Ectodermal cell (in vitro differentiated cells): ENCODE measurements around the gene ITGA3.

Experiments
- H3K27ac ChIP-seq: 2 replicates; pipeline ENCODE4 v1.7.0; 2013; ENCODE audit warnings: mild to moderate bottlenecking, low read depth, low read length; ENCODE audit not compliant: insufficient read depth, poor library complexity, severe bottlenecking
- H3K27me3 ChIP-seq: 2 replicates; pipeline ENCODE4 v1.7.0; 2013; ENCODE audit warnings: mild to moderate bottlenecking, low read length; ENCODE audit not compliant: insufficient read depth, control insufficient read depth, poor library complexity, severe bottlenecking
- H3K36me3 ChIP-seq: one replicate; pipeline ENCODE4 v1.7.0; 2013; ENCODE audit warnings: low read length; ENCODE audit not compliant: control insufficient read depth, insufficient read depth
- H3K4me1 ChIP-seq: one replicate; pipeline ENCODE4 v1.7.0; 2013; ENCODE audit warnings: low read length; ENCODE audit not compliant: control insufficient read depth, insufficient read depth
- H3K4me3 ChIP-seq: 2 replicates; pipeline ENCODE4 v1.7.0; 2013; ENCODE audit warnings: low read depth, low read length, control low read depth; ENCODE audit not compliant: insufficient read depth
- H3K9me3 ChIP-seq: 2 replicates; pipeline ENCODE4 v1.7.0; 2013; ENCODE audit warnings: mild to moderate bottlenecking, low read length, moderate library complexity; ENCODE audit not compliant: control insufficient read depth
- WGBS, 2 experiments: methylation state at CpG; one replicate each; pipeline ENCODE4 v1.1.7; 2013; ENCODE audit warnings: missing lambda C conversion rate in 2 of 2; 5-methylcytosine and 5-hydroxymethylcytosine counted together

Gene ITGA3

DNA sequence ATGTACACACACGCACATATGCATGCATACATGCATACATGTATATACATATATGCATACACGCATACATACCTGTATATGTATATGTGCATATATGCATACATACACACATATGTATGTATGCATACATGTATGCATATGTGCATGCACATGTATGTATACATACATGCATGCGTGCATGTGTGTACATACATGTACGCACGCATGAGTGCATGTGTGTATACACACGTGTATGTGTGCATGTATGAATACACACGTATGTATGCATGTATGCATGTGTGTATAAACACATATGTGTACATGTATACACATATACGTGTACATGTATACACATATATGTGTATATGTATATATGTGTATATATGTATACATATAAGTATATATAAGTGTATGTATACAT is 32.4 kb upstream of the ITGA3 start:
- Histone ChIP-seq H3K36me3 (no peaks in the 10 kb centered on the region), H3K4me1 (peaks cover 13% of the 10 kb centered on the region), H3K27me3 (peaks cover 7% of the 10 kb centered on the region), H3K9me3 (no peaks in the 10 kb centered on the region), H3K27ac (no peak overlapping the region), H3K4me3 (no peak overlapping the region)
- WGBS, 2 experiments: 73 to 81% methylated on average over 5 to 8 of the region's 8 CpGs

DNA sequence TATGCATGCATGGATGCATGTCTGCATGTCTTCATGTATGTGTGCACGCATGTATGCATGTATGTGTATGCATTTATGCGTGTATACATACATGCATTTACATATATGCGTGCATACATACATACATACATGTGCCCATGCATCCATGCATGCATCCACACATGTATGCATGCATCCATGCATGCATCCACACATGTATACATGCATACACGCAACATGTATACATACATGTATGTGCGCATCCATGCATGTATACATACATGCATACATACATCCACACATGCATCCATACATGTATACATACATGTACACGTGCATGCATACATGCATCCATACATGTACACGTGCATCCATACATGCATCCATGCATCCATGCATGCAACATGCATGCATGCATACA is 31.1 kb upstream of the ITGA3 start:
- WGBS, 2 experiments: 53 to 57% methylated on average over 7 of the region's 7 CpGs
- Histone ChIP-seq H3K9me3 (no peaks in the 10 kb centered on the region), H3K4me1 (peaks cover 17% of the 10 kb centered on the region), H3K4me3 (no peak overlapping the region), H3K27ac (no peak overlapping the region), H3K36me3 (no peaks in the 10 kb centered on the region), H3K27me3 (peaks cover 7% of the 10 kb centered on the region)

- no peaks in the 10 kb centered on the region for H3K36me3 ChIP-seq
- WGBS, 2 experiments: 83 to 86% methylated on average over 8 of the region's 8 CpGs
Observed at GRCh38 chr17:50026046-50026675, 29.7 kb upstream of the ITGA3 start.

DNA sequence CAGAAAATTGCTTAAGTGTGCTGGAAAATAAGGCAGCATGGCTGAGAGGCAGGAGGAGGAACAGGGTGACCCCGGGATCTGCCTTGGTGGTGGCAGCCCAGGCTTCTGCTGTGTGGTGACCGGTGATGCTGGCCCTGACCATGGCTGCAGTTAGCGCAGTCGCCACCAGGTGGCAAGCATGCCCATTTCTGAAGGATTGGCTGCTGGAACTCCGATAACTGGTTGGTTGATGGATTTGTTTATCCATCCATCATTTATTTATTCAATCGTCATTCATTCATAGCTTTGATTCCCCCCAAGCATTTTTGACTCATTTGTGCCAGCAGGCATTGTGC is 29.1 kb upstream of the ITGA3 start:
- Histone ChIP-seq H3K4me1 (peaks cover 17% of the 10 kb centered on the region), H3K4me3 (no peak overlapping the region), H3K27ac (no peak overlapping the region), H3K9me3 (no peaks in the 10 kb centered on the region), H3K27me3 (peaks cover 7% of the 10 kb centered on the region), H3K36me3 (no peaks in the 10 kb centered on the region)
- 10 to 17% methylated on average over 6 of the region's 6 CpGs for WGBS, 2 experiments

More at GRCh38 chr17:50026046-50026675, 29.7 kb upstream of the ITGA3 start:
- no peak overlapping the region for H3K27ac ChIP-seq
- H3K27me3 ChIP-seq: peaks cover 7% of the 10 kb centered on the region
- H3K9me3 ChIP-seq: no peaks in the 10 kb centered on the region
- H3K4me3 ChIP-seq: no peak overlapping the region
- peaks cover 17% of the 10 kb centered on the region for H3K4me1 ChIP-seq

DNA sequence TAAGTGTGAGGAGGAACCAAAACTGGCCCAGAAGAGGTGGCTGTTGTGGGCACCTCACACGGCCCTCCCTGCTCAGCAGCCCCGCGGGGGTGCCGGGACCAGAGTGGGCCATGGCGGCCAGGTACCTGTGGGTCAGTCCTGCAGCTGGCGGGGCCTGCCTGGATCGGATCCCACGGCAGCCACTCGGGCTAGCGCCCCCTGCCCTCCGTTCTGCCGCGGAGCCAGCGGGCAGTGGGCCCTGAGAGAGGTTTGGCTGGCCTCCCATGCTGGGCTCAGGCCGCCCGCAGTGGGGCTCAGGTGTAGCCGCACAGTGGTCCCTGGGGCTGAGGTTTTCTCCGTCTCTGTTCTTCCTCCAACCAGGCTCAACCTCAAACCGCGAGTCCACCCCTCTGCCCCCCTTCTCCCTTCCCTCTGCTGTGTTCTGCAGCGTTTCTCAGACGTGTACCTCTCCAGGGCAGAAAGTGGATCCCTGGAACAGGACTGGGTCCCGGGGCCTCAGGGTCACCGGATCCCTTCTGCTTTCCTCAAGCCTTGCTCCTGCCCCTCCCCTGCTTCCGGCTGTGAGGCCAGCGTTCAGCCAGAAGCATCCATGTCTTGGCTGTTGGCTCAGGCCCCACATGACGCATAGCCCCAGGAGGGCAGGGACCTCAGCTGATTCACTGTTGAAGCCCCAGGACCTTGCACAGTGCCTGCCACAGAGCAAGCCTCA is 28.6 kb upstream of the ITGA3 start:
- peaks cover 7% of the 10 kb centered on the region for H3K27me3 ChIP-seq
- H3K4me1 ChIP-seq: peaks cover 17% of the 10 kb centered on the region
- 26 to 28% methylated on average over 27 of the region's 27 CpGs for WGBS, 2 experiments
- no peak overlapping the region for H3K4me3 ChIP-seq
- no peak overlapping the region for H3K27ac ChIP-seq
- H3K9me3 ChIP-seq: no peaks in the 10 kb centered on the region
- H3K36me3 ChIP-seq: no peaks in the 10 kb centered on the region

GRCh38 chr17:50027881-50028735 is 27.8 kb upstream of the ITGA3 start:
- H3K4me1 ChIP-seq: peaks cover 17% of the 10 kb centered on the region
- no peaks in the 10 kb centered on the region for H3K9me3 ChIP-seq
- 50 to 53% methylated on average over 20 of the region's 20 CpGs for WGBS, 2 experiments
- H3K4me3 ChIP-seq: no peak overlapping the region
- H3K36me3 ChIP-seq: no peaks in the 10 kb centered on the region
- peaks cover 7% of the 10 kb centered on the region for H3K27me3 ChIP-seq
- H3K27ac ChIP-seq: no peak overlapping the region

- H3K36me3 ChIP-seq: no peaks in the 10 kb centered on the region
- H3K9me3 ChIP-seq: no peaks in the 10 kb centered on the region
- H3K27ac ChIP-seq: no peak overlapping the region
- H3K4me1 ChIP-seq: peaks cover 17% of the 10 kb centered on the region
- H3K4me3 ChIP-seq: no peak overlapping the region
- peaks cover 7% of the 10 kb centered on the region for H3K27me3 ChIP-seq
- 76% methylated on average over 6 of the region's 6 CpGs for WGBS, 2 experiments
Observed at GRCh38 chr17:50028736-50029120, 27.2 kb upstream of the ITGA3 start.

- 95% methylated on average over 7 of the region's 7 CpGs for WGBS, 2 experiments
- H3K4me3 ChIP-seq: no peak overlapping the region
- peaks cover 7% of the 10 kb centered on the region for H3K27me3 ChIP-seq
- no peaks in the 10 kb centered on the region for H3K9me3 ChIP-seq
- peaks cover 17% of the 10 kb centered on the region for H3K4me1 ChIP-seq
- H3K36me3 ChIP-seq: no peaks in the 10 kb centered on the region
- no peak overlapping the region for H3K27ac ChIP-seq
Observed at GRCh38 chr17:50029185-50029584, 26.7 kb upstream of the ITGA3 start.

GRCh38 chr17:50033316-50033715 is 22.6 kb upstream of the ITGA3 start:
- WGBS, 2 experiments: 90 to 92% methylated on average over 6 of the region's 6 CpGs
- H3K36me3 ChIP-seq: no peaks in the 10 kb centered on the region
- H3K27me3 ChIP-seq: no peaks in the 10 kb centered on the region
- peaks cover 18% of the 10 kb centered on the region for H3K4me1 ChIP-seq
- no peak overlapping the region for H3K4me3 ChIP-seq
- H3K9me3 ChIP-seq: no peaks in the 10 kb centered on the region
- H3K27ac ChIP-seq: no peak overlapping the region
